Stimulated activated CD4-positive, alpha-beta T cell treated with anti-CD3 and anti-CD28 coated beads, Interleukin-15, amount 100 ng/mL, for 1 hour (primary cell): ENCODE data around the gene ANKRD53.
"Not testable (repeated sequence)": the region's sequence is repeated elsewhere in the genome, so short reads cannot be mapped to it uniquely, and the experiment has no call there.

Source experiments
- DNase-seq, 2 donors: peaks; one replicate each; pipeline ENCODE4 v3.0.0-alpha.2; 2020; ENCODE audit warnings: low read depth in 1 of 2, low spot score in 1 of 2

The ANKRD53 gene

GRCh38 chr2:70988726-70989648 lies 10.6 kb downstream of the ANKRD53 start:
- no peak for DNase-seq

GRCh38 chr2:70990216-70990615 lies 11.8 kb downstream of the ANKRD53 start:
- DNase-seq, result no peak

GRCh38 chr2:70991142-70991541 lies 12.7 kb downstream of the ANKRD53 start:
- DNase-seq, result no peak

GRCh38 chr2:70991742-70992141 lies 13.3 kb downstream of the ANKRD53 start:
- DNase-seq, result no peak

- no peak for DNase-seq
Measured at GRCh38 chr2:70992945-70993853, 14.8 kb downstream of the ANKRD53 start.

- no peak for DNase-seq
Measured at GRCh38 chr2:70994009-70994698, 15.7 kb downstream of the ANKRD53 start.

GRCh38 chr2:70994699-70995425 lies 16.4 kb downstream of the ANKRD53 start, which contains the start of gene TEX261:
Gene TEX261, minus strand, starts transcription at chr2:70994873. Its CDS starts 116 bp downstream, at chr2:70994757.
- peak; percentile 85 to 88 for DNase-seq

- DNase-seq, result no peak
Measured at GRCh38 chr2:70995426-70995729, 16.9 kb downstream of the ANKRD53 start.

GRCh38 chr2:70998885-70999284 lies 20.5 kb downstream of the ANKRD53 start:
- DNase-seq, result not testable (repeated sequence)

GRCh38 chr2:70999362-70999761 lies 20.9 kb downstream of the ANKRD53 start:
- no peak for DNase-seq

GRCh38 chr2:70999931-71000330 lies 21.5 kb downstream of the ANKRD53 start:
- not testable (repeated sequence) for DNase-seq

- DNase-seq, result peak; percentile 64 to 66
Measured at GRCh38 chr2:71000780-71001591, 22.6 kb downstream of the ANKRD53 start.

GRCh38 chr2:71001592-71001927 lies 23.1 kb downstream of the ANKRD53 start:
- DNase-seq, result no peak

GRCh38 chr2:71001981-71002570 lies 23.6 kb downstream of the ANKRD53 start:
- DNase-seq, result no peak

GRCh38 chr2:71003396-71003795 lies 25.0 kb downstream of the ANKRD53 start:
- no peak for DNase-seq

- no peak for DNase-seq
Measured at GRCh38 chr2:71003966-71004755, 25.7 kb downstream of the ANKRD53 start.

GRCh38 chr2:71004857-71005256 lies 26.4 kb downstream of the ANKRD53 start:
- DNase-seq, result no peak

- no peak for DNase-seq
Measured at GRCh38 chr2:71005271-71006202, 27.1 kb downstream of the ANKRD53 start.
